GM19035 (cell line): ENCODE data around the gene GATC.

Source experiments
- ATAC-seq: cut with Tn5 transposase; IDR thresholded peaks from one replicate; pipeline ENCODE4 v1.9.1; 2021; ENCODE audit not compliant: unreplicated experiment

GATC gene

GRCh38 chr12:120495731-120496412, 49.6 kb downstream of the GATC start, which contains the start of gene DYNLL1:
DYNLL1 (plus strand) TSS chr12:120496113; CDS start chr12:120496422, 309 bp downstream.
- peak; percentile 93 for ATAC-seq

- ATAC-seq = peak; percentile 8
Observed at GRCh38 chr12:120496413-120497340, 50.4 kb downstream of the GATC start.

DNA sequence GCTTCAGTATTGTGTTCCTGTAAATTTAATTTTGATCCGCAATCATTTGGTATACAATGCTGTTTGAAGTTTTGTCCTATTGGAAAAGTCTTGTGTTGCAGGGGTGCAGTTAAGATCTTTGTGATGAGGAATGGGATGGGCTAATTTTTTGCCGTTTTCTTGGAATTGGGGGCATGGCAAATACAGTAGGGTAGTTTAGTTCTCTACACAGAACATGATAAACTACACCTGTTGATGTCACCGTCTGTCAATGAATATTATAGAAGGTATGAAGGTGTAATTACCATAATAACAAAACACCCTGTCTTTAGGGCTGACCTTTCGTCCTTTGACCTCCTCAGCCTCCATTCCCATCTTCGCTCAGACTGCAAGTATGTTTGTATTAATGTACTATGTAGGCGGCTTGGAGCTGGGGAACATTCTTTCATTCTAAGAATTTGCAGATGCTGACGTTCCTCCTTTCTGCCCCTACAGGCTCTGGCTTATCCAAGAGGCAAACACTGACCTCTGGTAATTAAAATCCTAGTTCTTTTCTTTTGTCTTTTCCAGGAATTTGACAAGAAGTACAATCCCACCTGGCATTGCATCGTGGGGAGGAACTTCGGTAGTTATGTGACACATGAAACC, 51.4 kb downstream of the GATC start:
- ATAC-seq = no peak

- ATAC-seq = no peak
Observed at GRCh38 chr12:120498870-120499515, 52.7 kb downstream of the GATC start.

DNA sequence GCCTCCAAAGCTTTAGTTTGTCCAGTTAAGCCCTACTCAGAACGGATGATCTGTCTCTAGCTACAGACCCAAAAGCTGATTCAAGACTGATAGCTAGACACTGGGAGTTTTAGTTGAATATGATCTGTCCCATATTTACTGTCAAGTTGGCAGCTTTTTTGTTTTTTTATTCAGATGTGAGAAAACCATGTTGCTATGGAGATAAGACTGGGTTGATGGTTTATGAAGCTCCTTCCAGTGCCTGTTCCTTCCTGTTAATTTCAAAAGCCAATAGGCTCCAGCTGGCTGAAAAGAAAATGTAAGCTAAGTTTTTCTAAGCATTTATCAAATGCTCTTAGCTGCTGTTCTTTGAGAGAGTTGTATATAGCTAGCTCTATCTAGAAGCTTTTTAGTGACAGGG, 54.3 kb downstream of the GATC start:
- no peak for ATAC-seq

- no peak for ATAC-seq
Observed at GRCh38 chr12:120504587-120504986, 58.3 kb downstream of the GATC start.

GRCh38 chr12:120508537-120508936, 62.3 kb downstream of the GATC start:
- no peak for ATAC-seq
